Esophagus muscularis mucosa (tissue), 3 donors: ENCODE results near the gene CROT.

Experiments
- POLR2AphosphoS5 ChIP-seq, 2 donors: sonication (generic); formaldehyde crosslinking; IDR thresholded peaks; one replicate each; pipeline ENCODE4 v1.6.1; 2017; ENCODE audit warnings: antibody characterized with exemption in 2 of 2
- TF ChIP-seq, protein P1 (sequence below), 3 experiments: fragments of 200-600 bp in 2 of 3; fragments of 450-650 bp in 1 of 3; sonication (generic) in 2 of 3; IDR thresholded peaks; one replicate each; pipeline ENCODE4 v1.5.1; 2017 to 2019; ENCODE audit warnings: antibody characterized with exemption in 3 of 3, mild to moderate bottlenecking in 2 of 3, moderate library complexity in 1 of 3

DNA sequence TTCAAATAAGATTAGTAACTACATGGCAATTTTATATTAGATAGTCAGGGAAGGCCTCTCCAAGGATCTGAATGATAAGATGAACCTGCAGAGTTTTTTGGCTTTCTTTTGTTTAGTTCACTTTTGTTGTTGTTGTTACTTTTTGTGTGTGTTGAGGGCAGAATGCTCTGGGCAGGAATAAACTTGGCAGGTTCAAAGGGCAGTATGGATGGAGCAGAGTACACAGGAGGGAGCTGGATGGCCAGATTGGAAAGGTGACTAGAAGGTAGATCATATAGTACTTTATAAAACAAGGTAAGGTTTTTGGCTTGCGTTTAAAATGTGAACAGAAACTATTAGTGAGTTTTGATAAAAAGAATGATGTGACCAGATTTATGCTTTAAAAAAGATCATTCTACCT lies 17.9 kb downstream of the CROT start:
- TF ChIP-seq, protein P1, sequence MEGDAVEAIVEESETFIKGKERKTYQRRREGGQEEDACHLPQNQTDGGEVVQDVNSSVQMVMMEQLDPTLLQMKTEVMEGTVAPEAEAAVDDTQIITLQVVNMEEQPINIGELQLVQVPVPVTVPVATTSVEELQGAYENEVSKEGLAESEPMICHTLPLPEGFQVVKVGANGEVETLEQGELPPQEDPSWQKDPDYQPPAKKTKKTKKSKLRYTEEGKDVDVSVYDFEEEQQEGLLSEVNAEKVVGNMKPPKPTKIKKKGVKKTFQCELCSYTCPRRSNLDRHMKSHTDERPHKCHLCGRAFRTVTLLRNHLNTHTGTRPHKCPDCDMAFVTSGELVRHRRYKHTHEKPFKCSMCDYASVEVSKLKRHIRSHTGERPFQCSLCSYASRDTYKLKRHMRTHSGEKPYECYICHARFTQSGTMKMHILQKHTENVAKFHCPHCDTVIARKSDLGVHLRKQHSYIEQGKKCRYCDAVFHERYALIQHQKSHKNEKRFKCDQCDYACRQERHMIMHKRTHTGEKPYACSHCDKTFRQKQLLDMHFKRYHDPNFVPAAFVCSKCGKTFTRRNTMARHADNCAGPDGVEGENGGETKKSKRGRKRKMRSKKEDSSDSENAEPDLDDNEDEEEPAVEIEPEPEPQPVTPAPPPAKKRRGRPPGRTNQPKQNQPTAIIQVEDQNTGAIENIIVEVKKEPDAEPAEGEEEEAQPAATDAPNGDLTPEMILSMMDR (IDR thresholded peaks at IDR 0.05): no peak
- no peak for TF ChIP-seq POLR2AphosphoS5 (IDR thresholded peaks at IDR 0.05)
